ENCODE measurements around the gene RUVBL2. TPM values are rescaled to one million over a fixed set of nuclear protein-coding genes. Genes with fewer than 3 reads are reported as not detected.

The RUVBL2 gene
- total RNA-seq, 1 experiment from 2014 or later = 130 TPM

GRCh38 chr19:49019242-49019932 lies 25.7 kb downstream of the RUVBL2 start:
- Histone ChIP-seq H2BK120ac (ENCODE audit: low read depth, low read length, poor library complexity, severe bottlenecking) (no peak overlapping the region), H3K9ac (ENCODE audit: extremely low read depth, insufficient read length, low read length) (no peak overlapping the region), H3K4ac (ENCODE audit: low read depth, low read length) (no peak overlapping the region), H2BK20ac (ENCODE audit: low read depth, low read length, poor library complexity, severe bottlenecking) (no peak overlapping the region), H2BK5ac (ENCODE audit: insufficient read length, low read length) (no peak overlapping the region), H3K23me2 (ENCODE audit: insufficient read length, low read depth, low read length, poor library complexity, severe bottlenecking) (peaks cover 8% of the 10 kb centered on the region), H2BK15ac (ENCODE audit: low read depth, low read length) (no peak overlapping the region), H4K5ac (ENCODE audit: insufficient read length, low read depth, low read length) (no peak overlapping the region), H4K20me1 (ENCODE audit: control insufficient read depth, insufficient read depth, insufficient read length) (no peaks in the 10 kb centered on the region), H3K79me2 (ENCODE audit: insufficient read depth, low read length) (no peaks in the 10 kb centered on the region), H4K91ac (ENCODE audit: insufficient read length, low read depth, low read length) (no peak overlapping the region), H2AFZ (ENCODE audit: low read length) (no peak overlapping the region), H2BK12ac (ENCODE audit: insufficient read length, low read depth, low read length) (no peak overlapping the region), H3K79me1 (ENCODE audit: insufficient read depth, low read depth, low read length, poor library complexity, severe bottlenecking) (no peaks in the 10 kb centered on the region), H3K4me2 (ENCODE audit: insufficient read depth, insufficient read length, low read length) (no peak overlapping the region), H3K9me3 (ENCODE audit: control insufficient read depth, low read depth, low read length) (no peaks in the 10 kb centered on the region), H3K18ac (ENCODE audit: insufficient read length, low read depth, low read length) (no peak overlapping the region), H4K8ac (replicated peaks; ENCODE audit: insufficient read length, low read depth, low read length) (no peak overlapping the region), H3K4me1 (ENCODE audit: insufficient read depth, low read length) (peaks cover 4% of the 10 kb centered on the region; the same call in 1 of the 2 replicates), H3T11ph (ENCODE audit: low read length) (no peak overlapping the region), H3K27me3 (ENCODE audit: insufficient read depth, low read length) (no peaks in the 10 kb centered on the region; the same call in 1 of the 2 replicates), H3K14ac (ENCODE audit: insufficient read depth, low read length) (no peak overlapping the region), H3K23ac (ENCODE audit: insufficient read length, low read depth, low read length) (no peak overlapping the region), H3K27ac (ENCODE audit: insufficient read length, low read depth, low read length) (no peak overlapping the region), H2AK5ac (ENCODE audit: insufficient read length, low read length) (no peak overlapping the region), H3K56ac (ENCODE audit: insufficient read length, low read depth, low read length) (no peak overlapping the region)
- H3K36me3 Mint-ChIP-seq (ENCODE audit: insufficient read depth in 1 of 3, low read depth in 3 of 3) = peaks cover 6 to 22% (median 20%) of the 10 kb centered on the region in 3 experiments; a peak in 6 of 7 replicates
- WGBS (ENCODE audit: extremely low coverage, insufficient read length, low lambda C conversion rate) = no CpG with 5 or more reads among the region's 41 CpGs
- peaks cover 39% of the 10 kb centered on the region for H3K27me3 Mint-ChIP-seq (ENCODE audit: low read depth)
- H3K4me3 Mint-ChIP-seq = peak overlapping the region; percentile 39 to 68
- peak; percentile 86 for DNase-seq
- H3K9me3 Mint-ChIP-seq = peaks cover 0 to 1% of the 10 kb centered on the region in 2 experiments; a peak in 2 of 5 replicates
- peaks cover 15 to 36% of the 10 kb centered on the region in 2 experiments for H3K4me1 Mint-ChIP-seq
- peak; percentile 65 for TF ChIP-seq CTCF (conservative IDR thresholded peaks at IDR 0.05)
- peak overlapping the region in 1 of 3 experiments; percentile 42; a peak in 2 of 7 replicates for H3K27ac Mint-ChIP-seq

Measured in H9 (cell line).